Measurements from ENCODE around the gene NLGN4X.

DNA sequence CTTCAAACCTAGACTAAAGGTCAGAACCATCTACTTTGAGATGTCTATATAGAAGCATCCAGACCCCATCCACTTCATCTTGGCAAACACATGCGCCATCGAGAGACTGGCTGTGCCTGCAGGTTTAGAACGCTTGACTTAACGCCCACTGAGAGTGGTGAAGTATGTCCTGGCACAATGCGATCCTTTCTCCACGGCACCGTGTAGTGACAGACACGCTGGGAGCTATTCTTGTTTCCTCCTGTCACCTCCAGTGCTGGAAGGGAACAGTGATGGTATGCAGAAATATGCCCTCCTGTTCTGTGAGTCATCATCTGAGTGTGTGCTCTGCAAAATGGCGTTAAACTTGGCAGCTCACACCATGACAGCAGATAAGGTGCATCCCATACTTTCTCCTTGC is 330.2 kb downstream of the NLGN4X start:
- TF ChIP-seq, protein P1, sequence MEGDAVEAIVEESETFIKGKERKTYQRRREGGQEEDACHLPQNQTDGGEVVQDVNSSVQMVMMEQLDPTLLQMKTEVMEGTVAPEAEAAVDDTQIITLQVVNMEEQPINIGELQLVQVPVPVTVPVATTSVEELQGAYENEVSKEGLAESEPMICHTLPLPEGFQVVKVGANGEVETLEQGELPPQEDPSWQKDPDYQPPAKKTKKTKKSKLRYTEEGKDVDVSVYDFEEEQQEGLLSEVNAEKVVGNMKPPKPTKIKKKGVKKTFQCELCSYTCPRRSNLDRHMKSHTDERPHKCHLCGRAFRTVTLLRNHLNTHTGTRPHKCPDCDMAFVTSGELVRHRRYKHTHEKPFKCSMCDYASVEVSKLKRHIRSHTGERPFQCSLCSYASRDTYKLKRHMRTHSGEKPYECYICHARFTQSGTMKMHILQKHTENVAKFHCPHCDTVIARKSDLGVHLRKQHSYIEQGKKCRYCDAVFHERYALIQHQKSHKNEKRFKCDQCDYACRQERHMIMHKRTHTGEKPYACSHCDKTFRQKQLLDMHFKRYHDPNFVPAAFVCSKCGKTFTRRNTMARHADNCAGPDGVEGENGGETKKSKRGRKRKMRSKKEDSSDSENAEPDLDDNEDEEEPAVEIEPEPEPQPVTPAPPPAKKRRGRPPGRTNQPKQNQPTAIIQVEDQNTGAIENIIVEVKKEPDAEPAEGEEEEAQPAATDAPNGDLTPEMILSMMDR (IDR thresholded peaks at IDR 0.05; ENCODE audit: poor library complexity, severe bottlenecking): no peak
- TF ChIP-seq MXI1 (conservative IDR thresholded peaks at IDR 0.05; ENCODE audit: poor library complexity, severe bottlenecking) (no peak), EP300 (conservative IDR thresholded peaks at IDR 0.05; ENCODE audit: poor library complexity, severe bottlenecking) (no peak), TAF1 (IDR thresholded peaks at IDR 0.05; ENCODE audit: low read depth) (no peak), POLR2AphosphoS5 (IDR thresholded peaks at IDR 0.05) (no peak), SMC3 (conservative IDR thresholded peaks at IDR 0.05; ENCODE audit: poor library complexity) (no peak)
- TF ChIP-seq, protein P2, sequence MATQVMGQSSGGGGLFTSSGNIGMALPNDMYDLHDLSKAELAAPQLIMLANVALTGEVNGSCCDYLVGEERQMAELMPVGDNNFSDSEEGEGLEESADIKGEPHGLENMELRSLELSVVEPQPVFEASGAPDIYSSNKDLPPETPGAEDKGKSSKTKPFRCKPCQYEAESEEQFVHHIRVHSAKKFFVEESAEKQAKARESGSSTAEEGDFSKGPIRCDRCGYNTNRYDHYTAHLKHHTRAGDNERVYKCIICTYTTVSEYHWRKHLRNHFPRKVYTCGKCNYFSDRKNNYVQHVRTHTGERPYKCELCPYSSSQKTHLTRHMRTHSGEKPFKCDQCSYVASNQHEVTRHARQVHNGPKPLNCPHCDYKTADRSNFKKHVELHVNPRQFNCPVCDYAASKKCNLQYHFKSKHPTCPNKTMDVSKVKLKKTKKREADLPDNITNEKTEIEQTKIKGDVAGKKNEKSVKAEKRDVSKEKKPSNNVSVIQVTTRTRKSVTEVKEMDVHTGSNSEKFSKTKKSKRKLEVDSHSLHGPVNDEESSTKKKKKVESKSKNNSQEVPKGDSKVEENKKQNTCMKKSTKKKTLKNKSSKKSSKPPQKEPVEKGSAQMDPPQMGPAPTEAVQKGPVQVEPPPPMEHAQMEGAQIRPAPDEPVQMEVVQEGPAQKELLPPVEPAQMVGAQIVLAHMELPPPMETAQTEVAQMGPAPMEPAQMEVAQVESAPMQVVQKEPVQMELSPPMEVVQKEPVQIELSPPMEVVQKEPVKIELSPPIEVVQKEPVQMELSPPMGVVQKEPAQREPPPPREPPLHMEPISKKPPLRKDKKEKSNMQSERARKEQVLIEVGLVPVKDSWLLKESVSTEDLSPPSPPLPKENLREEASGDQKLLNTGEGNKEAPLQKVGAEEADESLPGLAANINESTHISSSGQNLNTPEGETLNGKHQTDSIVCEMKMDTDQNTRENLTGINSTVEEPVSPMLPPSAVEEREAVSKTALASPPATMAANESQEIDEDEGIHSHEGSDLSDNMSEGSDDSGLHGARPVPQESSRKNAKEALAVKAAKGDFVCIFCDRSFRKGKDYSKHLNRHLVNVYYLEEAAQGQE (IDR thresholded peaks at IDR 0.05; ENCODE audit: borderline replicate concordance): no peak
